OCI-LY1 (cell line): ENCODE measurements around the gene STEAP1B.

Experiments
- EZH2 ChIP-seq: fragments of 200-600 bp; sonication (generic), shearing (Covaris generic); IDR thresholded peaks from 2 replicates; pipeline ENCODE4 v1.8.0; 2017; ENCODE audit warnings: borderline replicate concordance, mixed run types, mild to moderate bottlenecking, antibody characterized with exemption, low read length, moderate library complexity, mixed read lengths
- TF ChIP-seq, protein P1 (sequence below): fragments of 200-600 bp; sonication (generic), shearing (Covaris generic); IDR thresholded peaks from 2 replicates; pipeline ENCODE4 v1.5.1; 2017; ENCODE audit warnings: mild to moderate bottlenecking, antibody characterized with exemption, low read length, moderate library complexity, mixed read lengths

DNA sequence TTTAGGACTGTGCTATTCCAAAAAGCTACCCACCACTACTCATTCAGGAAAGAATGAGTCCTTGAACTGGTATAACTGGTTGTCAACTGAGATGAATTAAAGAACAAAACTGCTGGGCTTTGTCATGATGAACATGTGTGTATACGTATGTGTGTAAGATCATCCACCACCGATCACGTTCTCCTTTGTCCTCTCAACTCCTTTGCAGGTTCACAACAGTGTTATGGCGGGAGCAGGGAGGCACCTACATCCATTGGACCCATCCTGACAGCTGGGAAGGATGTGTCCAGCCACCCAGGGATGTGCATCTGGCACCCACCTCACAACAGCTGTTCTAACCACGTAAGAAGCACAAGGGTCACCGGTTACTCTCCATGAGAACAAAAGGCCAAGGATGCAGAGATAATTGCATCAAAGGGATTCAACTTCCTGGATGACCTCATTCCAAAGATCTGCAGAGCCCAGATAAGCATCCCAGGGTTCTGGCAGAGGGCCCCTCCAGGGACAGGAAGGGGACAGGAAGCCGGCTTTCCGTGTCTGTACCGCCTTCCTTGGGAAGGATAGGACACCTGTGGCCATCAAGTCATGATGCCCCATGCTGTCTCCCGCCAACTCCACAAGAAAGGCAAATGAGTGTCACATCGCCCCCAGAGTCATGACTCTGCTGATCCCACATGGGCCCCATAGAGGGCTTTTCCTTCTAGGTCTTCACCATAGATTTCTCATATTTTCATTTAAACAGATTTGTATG is 66.1 kb downstream of the STEAP1B start:
- TF ChIP-seq, protein P1, sequence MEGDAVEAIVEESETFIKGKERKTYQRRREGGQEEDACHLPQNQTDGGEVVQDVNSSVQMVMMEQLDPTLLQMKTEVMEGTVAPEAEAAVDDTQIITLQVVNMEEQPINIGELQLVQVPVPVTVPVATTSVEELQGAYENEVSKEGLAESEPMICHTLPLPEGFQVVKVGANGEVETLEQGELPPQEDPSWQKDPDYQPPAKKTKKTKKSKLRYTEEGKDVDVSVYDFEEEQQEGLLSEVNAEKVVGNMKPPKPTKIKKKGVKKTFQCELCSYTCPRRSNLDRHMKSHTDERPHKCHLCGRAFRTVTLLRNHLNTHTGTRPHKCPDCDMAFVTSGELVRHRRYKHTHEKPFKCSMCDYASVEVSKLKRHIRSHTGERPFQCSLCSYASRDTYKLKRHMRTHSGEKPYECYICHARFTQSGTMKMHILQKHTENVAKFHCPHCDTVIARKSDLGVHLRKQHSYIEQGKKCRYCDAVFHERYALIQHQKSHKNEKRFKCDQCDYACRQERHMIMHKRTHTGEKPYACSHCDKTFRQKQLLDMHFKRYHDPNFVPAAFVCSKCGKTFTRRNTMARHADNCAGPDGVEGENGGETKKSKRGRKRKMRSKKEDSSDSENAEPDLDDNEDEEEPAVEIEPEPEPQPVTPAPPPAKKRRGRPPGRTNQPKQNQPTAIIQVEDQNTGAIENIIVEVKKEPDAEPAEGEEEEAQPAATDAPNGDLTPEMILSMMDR, result no peak
- TF ChIP-seq EZH2, result no peak
